NCI-H1694 (cell line): ENCODE data around the gene KMT5C.
"Not testable (repeated sequence)": the region's sequence is repeated elsewhere in the genome, so short reads cannot be mapped to it uniquely, and the experiment has no call there.

Experiments
- DNase-seq: peaks from one replicate; lab custom pipeline; 2025; lab: John Stamatoyannopoulos, UW

Gene KMT5C

DNA sequence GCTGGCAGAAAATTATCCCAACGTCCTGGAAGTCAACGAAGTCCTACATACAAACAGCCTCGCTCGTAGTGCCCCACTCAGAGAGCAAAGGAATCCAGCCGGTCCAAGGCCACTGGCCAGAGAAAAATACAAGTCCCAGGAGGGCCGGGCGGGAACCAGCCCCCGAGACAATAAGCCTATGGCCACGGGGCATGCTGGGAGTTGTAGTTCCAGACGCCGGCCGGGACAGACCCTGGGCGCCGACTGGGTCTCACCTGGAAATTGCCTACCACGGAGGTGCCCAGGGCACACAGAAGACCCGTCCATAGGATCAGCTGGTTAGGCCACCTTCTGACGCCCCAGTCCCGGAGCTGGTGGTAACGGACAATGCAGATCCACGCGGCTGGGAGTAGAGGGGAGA is 19.9 kb upstream of the KMT5C start:
- no peak for DNase-seq

DNA sequence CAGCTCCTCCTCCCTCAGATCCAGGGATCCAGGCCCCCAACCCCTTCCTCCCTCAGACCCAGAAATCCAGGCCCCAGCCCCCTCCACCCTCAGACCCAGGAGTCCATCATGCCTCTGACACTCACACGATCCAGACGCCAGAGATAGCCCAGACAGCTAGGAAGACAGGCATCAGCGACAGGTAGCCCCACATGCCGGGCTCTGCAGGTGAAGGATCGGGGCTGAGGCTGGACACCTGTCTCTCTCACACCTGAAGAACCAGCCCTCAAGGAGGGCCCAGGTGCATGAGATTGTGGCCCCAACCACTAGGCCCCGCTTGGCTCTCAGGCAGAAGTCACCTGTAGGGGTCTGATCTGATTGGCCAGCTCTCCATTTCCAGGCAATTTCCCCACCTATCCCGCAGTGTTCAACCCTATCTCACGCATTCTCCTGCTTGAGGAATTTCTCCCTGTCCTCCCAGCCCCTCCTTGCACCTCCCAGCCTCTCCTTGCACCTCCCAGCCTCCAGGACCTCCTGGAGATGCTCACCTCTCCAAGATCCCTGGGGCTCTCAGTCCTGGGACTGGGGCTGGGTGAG is 18.7 kb upstream of the KMT5C start:
- DNase-seq = no peak

DNA sequence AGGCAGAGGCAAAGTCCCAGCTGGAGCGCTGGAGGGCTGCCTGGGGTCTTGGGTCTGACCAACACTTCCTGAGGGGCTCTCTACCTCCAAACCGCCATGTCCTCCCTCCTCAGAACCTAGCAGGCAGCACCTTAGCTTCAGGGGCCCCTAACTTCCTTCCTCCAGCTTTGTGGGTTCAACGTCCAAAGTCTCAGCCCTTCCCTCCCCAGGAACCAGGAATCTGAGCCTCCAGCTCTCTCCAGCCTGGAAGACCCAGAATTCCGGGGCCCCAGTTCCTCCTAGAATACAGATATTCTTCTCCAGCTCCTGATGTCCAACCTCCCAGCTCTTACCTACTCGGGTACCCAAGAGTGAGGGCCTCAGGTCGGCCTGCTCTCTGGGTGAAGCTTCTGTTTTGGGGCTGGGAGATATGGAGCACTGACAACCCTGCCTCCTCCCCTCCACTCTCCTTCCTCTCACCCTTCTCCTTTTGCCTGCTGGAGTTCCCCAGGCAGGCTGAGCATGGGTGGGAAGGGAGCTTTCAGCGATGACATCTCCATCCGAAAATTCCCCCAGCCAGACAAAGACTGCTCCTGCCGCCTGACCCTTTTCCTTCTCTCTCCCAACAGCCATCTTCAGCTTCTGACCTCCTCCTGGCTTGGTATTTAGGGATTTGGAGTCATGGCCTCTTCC is 18.1 kb upstream of the KMT5C start:
- DNase-seq = no peak

DNA sequence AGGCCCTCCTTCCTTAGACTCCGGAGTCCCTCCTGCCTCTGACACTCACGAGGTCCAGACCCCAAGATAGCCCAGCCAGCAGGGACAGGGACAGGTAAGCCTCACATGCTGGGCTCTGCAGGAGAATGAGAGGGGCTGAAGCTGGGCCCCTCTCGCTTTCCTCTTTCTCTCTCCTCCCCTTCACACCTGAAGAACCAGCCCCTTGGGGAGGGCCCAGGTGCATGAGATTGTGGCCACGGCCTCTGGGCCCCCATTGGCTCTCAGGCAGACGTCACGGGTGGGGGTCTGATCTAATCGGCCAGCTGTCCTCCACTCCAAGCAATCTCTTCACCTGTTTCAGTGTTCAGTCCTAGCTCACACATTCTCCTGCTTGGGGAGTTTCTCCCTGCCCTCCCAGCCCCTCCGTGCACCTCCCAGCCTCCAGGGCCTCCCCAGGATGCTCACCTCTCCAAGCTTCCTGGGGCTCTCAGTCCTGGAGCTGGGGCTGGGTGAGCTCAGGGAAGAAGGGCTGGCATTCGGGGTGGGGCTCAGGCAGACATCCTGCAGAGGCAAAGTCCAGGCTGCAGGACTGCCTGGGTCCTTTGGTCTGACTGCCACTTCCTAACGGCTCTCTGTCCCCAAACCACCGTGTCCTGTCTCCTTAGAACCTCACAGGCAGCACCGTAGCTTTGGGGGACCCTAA is 17.3 kb upstream of the KMT5C start:
- DNase-seq = no peak

DNA sequence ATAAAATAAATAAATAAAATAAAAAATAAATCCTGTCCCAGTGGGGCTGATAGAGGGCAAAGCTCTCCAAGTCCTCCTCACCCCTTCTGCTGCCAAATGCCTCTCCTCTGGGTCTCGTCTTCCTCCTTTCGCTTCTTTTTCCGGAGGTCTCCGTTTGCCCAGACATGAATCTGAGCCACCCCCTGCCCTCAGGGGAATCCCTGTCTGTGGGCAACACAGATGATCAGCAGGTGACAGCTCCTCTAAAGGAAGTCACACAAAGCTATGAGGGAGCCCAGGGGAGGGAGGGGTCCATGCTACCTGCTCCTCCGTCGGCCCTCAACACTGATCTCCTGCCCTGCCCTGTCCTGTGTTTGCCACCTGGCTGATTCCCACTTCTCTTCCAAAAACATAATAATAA is 15.0 kb upstream of the KMT5C start:
- DNase-seq = no peak

DNA sequence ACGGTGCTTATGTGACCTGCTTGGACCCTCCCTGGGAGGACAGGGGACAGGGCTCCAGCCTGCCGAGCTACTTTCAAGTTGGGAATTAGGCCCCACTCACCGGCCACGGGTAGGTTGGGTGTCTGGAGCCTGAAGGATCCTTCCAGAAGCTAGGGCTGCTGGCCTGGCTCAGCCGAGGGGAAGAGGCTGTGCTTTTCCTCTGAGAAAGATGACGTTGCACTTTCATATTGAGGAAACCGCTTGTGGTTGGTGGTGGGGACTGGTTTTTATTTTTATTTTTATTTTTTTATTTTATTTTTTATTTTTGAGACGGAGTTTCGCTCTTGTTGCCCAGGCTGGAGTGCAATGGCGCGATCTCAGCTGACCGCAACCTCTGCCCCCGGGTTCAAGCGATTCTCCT is 14.5 kb upstream of the KMT5C start, which contains the start of gene TMEM150B:
Gene TMEM150B (minus strand): TSS at position 170 of the 400 bp plus-strand sequence. CDS start 4,305 bp downstream, outside the sequence.
- no peak for DNase-seq

DNA sequence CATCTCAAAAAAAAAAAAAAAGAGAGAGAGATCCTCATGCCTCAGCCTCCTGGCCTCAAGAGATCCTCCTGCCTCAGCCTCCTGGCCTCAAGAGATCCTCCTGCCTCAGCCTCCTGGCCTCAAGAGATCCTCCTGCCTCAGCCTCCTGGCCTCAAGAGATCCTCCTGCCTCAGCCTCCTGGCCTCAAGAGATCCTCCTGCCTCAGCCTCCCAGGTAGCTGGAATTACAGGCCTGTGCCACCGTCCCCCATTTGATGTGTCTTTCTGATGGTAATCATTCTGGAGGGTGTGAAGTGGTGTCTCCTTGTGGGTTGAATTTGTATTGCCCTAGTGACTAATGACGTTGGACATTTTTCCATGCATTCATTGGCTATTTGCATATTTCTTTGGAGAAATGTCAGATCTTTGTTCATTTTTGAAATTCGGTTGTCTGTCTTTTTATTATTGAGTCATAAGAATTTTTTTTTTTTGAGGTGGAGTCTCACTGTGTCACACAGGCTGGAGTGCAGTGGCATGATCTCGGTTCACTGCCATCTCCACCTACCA is 10.8 kb upstream of the KMT5C start:
- not testable (repeated sequence) for DNase-seq

DNA sequence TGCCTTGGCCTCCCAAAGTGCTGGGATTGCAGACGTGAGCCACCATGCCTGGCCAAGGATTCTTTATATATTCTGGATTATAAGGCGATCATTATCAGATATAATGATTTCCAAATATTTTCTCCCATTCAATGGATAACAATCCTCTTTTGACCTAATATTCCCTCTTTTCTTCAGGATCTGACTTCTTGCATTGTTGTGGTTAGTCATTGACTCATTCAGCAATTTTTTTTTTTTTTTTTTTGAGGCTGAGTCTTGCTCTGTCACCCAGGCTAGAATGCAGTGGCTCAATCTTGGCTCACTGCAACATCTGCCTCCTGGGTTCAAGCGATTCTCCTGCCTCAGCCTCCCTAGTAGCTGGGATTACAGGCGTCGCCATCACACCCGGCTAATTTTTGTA is 9.9 kb upstream of the KMT5C start:
- DNase-seq = not testable (repeated sequence)

DNA sequence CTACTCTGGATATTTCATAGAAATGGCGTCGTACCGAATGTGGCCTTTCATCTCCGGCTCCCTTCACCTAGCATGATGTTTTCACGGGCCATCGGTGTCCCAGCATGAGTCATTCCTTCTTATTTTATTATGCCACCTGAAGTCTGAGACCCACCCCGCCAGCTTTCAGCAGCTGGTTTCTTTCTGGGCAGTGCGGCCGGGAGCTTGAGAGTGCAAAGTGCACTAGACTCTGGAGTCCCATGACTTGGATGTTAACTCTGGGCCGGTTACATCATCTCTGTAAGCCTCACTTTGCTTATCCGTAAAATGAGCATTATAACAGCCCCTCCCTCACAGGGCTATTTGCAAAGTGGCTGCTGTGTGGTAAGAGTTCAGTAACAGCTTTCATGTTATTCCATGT is 5.8 kb upstream of the KMT5C start:
- DNase-seq = no peak

DNA sequence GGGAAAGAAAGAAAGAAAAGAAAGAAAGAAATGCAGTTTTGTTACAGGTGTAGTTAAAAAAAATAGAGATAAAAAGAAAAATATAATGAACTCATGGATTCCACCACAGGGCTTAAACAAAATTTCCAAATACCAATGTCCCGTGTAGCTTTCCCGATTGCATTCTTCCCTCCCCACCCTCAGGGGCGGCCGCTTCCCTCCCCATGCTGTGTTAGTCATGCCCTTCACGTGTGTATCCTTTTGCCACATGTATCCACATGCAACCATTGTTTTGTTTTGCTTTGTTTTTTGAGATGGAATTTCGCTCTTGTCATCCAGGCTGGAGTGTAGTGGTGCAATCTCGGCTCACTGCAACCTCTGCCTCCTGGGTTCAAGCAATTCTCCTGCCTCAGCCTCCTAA is 3.6 kb upstream of the KMT5C start:
- no peak for DNase-seq

DNA sequence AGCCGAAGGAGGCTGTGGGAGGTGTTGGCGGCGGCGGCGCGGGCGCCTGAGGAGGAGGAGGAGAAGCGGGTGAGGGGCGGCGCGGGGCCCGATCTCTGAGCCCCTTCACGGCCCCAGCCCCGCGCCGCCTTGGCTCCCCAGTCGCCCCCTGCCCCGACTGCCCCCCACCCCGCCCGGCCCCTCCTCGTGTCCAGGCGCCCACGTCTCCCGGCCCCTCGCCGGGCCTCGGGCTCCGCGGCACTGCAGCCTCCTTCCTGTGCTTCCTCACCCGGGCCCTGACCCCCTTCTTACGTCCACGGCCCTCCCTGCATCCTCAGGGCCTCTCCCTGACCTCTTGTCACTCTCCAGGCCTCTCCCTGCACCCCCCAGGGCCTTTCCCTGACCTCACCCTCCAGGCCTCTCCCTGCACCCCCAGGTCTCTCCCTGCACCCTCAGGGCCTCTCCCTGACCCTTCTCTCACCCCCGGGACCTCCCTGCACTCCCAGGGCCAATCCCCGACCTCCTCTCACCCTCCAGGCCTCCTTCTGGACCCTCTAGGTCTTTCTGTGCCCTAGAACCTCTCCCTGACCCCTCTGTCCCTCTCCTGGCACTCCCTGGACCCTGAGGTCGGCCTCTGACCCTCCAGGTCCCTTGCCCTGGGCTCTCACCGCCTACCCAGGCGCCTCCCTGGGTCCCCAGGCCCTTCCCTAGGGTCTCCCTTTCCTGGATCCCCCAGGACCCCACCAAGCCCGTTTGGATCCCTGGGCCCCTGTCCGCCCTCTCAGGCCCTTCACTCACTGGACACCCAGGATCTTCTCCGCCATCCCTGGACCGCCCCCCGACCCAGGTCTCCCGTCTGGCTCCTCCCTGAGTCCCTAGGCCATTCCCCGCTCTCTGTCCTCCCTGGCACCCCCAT is 460 bp downstream of the KMT5C start:
- no peak for DNase-seq

DNA sequence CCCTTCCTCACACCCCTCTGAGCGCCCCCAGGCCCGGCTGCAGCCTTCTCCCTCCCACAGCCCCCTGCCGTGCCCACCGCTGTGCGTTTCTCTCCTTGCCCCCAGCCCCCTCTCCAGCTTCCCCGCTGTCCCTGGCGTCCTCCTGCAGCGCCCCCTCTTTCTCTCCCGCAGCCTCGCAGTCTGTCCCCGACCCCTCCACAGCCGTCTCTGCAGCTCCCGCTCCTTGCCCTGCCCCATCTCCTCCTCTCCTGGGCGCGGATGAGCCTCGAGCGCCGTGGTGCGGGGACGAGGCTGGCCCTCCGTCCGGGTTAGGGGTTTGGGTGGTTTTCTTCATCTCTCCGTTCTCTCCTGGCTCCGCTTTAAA is 1.1 kb downstream of the KMT5C start:
- no peak for DNase-seq

DNA sequence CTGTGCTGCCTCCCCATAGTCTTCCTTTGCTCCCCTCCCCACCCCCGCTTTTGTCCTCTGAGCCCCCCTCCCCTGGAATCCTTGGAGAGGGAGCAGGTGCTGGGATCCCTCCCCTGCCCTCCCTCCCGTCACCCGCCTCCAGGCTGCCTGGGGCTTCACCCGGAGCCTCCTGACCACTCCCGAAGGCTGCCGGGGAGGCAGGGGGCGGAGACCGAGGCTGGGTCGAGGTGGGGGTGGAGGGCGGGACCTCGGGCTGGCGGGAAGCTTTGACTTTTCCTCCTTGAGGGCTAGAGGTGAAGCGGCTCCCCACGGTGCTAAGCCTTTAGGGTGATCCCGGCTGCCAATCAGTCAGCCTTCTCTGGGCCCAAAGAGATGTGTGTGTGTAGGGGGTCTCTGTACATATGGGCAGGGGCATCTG is 1.5 kb downstream of the KMT5C start:
- DNase-seq = peak; percentile 29

DNA sequence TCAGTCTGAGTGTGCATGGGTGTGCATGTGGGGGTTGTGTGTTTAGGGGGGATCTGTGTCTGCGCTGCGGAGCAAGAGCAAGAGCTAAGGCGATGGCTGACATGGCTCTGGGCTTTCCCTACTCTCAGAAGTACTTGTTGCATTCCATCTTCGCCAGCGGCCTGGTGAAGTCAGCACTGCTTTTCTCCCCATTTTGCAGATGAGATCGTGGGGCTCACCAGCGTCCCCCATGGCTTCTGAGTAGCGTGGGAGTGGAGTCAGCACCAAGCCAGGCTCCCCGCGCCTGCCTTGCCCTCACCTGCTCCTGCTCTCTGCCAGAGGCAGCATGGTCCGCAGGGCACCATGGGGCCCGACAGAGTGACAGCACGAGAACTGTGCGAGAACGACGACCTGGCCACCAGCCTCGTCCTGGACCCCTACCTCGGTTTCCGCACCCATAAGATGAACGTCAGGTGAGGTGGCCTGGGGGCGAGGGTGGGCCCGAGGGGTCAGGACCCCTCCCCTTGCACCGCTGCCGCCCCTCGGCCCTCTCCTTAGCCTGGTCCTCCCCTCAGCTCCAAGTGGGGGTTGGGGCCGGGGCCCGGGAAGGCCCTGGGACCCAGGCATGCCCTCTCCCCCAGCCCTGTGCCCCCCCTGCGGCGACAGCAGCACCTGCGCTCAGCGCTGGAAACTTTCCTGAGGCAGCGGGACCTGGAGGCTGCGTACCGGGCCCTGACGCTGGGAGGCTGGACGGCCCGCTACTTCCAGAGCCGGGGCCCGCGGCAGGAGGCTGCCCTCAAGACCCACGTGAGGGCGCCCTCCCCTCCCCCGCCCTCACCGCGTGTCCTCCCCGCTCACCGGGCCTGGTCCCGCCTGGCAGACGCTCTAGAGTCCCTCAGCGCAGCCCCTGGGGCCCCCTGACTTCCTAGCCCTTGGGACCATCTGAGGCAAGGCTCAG is 2.2 kb downstream of the KMT5C start:
- no peak for DNase-seq

DNA sequence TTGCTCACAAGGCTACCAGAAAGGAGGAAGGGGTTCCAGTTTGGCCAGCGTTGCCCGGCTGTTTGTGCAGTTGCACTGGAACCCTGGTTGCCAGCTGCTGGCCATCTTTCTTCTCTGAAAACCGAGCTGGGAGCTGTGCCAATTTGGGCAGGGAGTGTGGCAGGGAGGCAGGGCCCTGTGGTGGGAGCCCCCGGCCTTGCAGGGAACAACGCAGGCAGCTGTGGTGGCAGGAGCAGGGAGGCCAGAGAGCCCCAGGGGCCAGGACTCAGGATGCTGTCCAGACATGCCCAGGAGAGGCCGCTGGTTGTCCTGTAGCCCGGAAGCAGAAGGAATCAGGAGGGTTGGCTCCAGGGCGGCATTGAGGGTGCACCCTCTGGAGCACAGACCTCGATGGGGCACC is 4.8 kb downstream of the KMT5C start:
- peak; percentile 37 for DNase-seq

DNA sequence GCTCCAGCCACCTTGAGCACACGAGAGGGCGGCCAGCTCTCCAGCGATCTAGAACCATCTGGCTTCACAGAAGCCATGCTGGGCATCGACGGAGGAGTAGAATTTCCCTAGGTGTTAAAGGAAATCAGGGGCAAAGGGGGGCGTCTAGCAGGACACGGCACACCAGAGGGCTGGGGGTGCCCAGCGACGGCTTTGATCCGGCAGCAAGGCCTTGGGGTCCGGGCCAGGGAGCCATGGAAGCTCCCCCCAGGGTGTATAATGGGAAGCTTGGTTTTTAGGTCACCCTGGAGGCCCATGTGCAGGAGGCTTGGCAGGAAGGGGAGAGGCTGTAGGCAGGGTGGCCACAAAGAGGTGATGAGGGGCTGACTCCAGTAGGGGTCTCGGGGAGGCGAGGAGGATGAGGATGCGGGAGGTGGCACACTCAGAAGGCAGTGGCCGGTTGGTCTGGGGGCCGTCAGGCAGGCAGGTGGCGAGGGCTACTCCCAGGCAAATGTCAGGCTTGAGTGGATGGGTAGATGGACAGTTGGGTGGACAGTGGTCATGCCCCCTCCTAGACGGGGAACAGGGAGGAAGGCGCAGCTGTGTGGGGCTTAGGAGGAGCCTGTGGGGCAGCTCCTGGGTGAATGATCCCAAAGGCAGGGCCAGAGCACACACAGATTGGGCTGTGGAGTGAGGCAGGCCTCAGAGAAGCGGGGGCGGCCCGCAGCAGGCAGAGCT is 5.6 kb downstream of the KMT5C start:
- DNase-seq = no peak

DNA sequence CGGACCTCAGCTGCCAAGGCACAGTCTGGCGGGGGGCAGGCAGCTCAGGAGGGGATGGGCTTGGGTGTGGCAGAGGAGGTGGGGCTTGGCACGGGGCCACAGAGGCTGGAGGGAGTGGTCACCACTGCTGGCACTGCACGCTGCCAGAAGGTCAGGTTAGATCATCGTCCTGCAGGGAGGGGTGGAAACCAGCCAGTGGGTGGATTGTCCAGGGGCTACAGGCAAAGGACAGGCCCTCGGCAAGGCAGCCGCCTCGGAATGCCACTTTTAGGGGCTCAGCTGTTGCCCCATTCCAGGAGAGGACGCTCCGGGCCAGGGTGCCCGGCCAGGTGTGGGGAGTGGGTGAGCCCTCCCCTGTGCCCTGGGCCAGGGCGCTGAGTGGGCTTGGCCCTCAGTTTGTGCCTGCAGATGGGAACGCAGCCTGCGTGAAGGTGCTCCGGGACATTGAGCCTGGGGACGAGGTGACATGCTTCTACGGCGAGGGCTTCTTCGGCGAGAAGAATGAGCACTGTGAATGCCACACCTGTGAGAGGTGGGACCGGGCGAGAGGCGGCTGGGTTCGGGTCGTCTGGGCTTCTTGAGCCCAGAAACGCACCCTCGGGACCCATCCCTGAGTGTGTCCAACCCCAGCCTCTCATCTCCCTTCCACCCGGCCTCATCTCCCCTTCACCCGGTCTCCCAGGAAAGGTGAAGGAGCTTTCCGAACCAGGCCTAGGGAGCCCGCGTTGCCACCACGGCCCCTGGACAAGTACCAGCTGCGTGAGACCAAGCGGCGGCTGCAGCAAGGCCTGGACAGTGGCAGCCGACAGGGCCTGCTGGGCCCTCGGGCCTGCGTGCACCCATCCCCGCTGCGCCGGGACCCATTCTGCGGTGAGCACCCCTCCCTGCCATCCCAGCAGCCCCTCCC is 6.4 kb downstream of the KMT5C start:
- DNase-seq = no peak

DNA sequence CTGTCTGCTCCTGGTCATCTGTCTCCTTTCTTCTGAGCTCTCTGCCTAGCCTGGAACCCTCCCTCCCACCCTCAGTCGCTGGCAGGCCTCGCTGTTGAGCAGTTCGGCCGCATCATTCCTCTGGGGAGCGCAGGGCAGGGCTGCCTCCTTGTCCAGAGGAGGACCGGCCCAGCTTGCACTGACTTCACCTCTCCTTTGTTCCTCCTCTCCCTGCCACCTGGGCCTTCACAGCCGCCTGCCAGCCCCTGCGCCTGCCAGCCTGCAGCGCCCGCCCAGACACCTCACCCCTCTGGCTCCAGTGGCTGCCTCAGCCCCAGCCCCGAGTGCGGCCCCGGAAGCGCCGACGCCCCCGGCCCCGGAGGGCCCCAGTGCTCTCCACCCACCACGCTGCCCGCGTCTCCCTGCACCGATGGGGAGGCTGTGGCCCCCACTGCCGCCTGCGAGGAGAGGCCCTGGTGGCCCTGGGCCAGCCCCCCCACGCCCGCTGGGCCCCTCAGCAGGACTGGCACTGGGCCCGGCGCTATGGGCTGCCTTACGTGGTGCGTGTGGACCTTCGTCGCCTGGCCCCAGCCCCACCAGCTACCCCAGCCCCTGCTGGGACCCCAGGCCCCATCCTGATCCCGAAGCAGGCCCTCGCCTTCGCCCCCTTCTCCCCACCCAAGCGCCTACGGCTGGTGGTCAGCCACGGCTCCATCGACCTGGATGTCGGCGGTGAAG is 7.2 kb downstream of the KMT5C start:
- DNase-seq = no peak
